ENCODE results near the gene E4F1. TPM values are rescaled to one million over a fixed set of nuclear protein-coding genes. Genes with fewer than 3 reads are reported as not detected.

The E4F1 gene
- total RNA-seq, 1 donor from 2014 or later, result 13.5 TPM

DNA sequence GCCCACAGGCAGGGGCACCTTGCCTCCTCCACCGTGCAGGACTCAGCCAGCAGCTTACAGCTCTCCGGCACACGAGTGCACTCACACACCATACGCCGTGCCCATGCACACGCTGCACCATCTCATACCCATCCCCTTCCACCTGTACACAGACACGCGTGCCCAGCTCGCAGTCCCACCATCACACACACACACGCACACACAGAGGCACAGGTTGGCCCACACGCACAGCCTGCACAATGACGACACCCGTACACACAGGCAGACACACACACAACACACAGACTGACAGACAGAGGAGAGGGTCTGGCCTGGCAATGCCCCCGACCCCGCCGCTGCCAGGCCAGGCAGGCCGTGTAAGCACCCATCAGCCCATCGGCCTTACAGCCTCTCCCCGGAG, 39.0 kb upstream of the E4F1 start:
- Histone ChIP-seq H3K4me1 (no peaks in the 10 kb centered on the region), H3K27ac (replicated peaks) (no peak overlapping the region), H3K27me3 (ENCODE audit: low read depth) (no peaks in the 10 kb centered on the region), H3K36me3 (no peaks in the 10 kb centered on the region), H3K9me3 (replicated peaks) (no peaks in the 10 kb centered on the region), H3K4me3 (no peak overlapping the region)
- TF ChIP-seq, protein P1, sequence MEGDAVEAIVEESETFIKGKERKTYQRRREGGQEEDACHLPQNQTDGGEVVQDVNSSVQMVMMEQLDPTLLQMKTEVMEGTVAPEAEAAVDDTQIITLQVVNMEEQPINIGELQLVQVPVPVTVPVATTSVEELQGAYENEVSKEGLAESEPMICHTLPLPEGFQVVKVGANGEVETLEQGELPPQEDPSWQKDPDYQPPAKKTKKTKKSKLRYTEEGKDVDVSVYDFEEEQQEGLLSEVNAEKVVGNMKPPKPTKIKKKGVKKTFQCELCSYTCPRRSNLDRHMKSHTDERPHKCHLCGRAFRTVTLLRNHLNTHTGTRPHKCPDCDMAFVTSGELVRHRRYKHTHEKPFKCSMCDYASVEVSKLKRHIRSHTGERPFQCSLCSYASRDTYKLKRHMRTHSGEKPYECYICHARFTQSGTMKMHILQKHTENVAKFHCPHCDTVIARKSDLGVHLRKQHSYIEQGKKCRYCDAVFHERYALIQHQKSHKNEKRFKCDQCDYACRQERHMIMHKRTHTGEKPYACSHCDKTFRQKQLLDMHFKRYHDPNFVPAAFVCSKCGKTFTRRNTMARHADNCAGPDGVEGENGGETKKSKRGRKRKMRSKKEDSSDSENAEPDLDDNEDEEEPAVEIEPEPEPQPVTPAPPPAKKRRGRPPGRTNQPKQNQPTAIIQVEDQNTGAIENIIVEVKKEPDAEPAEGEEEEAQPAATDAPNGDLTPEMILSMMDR (IDR thresholded peaks at IDR 0.05; ENCODE audit: borderline replicate concordance), result no peak
- DNase-seq, result no peak
- intact Hi-C loops (cut with micrococcal nuclease), result no loop called here

DNA sequence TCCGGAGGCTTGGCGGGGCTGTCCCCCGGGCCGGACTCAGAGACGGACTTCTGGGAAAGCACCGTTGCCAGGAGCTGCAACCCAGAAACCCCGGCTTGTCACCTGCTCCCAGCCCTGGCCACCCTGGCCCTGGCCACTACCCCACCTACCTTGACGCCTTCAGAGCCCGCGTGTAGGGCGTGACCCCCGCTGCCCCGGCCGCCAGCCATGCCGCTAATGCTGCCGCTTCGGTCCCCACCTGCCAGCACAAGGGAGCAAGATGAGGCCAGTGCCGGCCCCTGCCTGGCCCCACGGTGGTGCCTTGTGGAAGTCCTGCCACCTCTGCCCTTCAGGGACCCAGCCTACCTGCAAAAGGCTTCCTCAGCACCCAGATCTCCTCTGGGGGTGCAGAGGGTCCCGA, 38.4 kb upstream of the E4F1 start:
- intact Hi-C loops (cut with micrococcal nuclease), result no loop called here
- Histone ChIP-seq H3K36me3 (no peaks in the 10 kb centered on the region), H3K4me1 (no peaks in the 10 kb centered on the region), H3K9me3 (replicated peaks) (no peaks in the 10 kb centered on the region), H3K27me3 (ENCODE audit: low read depth) (no peaks in the 10 kb centered on the region), H3K27ac (replicated peaks) (no peak overlapping the region), H3K4me3 (no peak overlapping the region)
- TF ChIP-seq, protein P1 (IDR thresholded peaks at IDR 0.05; ENCODE audit: borderline replicate concordance), result no peak
- DNase-seq, result no peak

- TF ChIP-seq, protein P1 (IDR thresholded peaks at IDR 0.05; ENCODE audit: borderline replicate concordance), result no peak
- DNase-seq, result no peak
- Histone ChIP-seq H3K4me3 (no peak overlapping the region), H3K36me3 (no peaks in the 10 kb centered on the region), H3K4me1 (no peaks in the 10 kb centered on the region), H3K9me3 (replicated peaks) (no peaks in the 10 kb centered on the region), H3K27me3 (ENCODE audit: low read depth) (no peaks in the 10 kb centered on the region), H3K27ac (replicated peaks) (no peak overlapping the region)
- intact Hi-C loops (cut with micrococcal nuclease), result no loop called here
These were observed 37.3 kb upstream of the E4F1 start for GRCh38 chr16:2186064-2186463.

DNA sequence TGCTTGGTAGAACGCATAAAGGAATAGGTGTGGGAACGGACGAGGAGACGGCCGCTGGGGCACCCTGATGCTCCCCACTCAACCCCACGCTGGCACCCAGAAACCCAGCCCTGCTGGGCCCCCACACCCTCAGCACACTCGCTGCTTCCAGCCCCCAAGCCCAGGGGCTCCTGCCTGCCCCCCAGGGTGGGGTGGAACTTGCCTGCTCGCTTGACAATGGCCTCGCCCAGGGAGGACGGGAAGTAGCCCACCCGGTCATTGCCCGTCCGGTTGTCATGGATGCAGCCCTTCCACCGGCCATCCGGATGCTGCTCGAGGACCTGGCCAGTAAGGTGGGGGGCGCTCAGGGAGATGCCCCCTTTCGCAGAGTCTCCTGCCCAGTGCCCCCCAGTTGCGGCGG, 36.9 kb upstream of the E4F1 start:
- no peak for DNase-seq
- Histone ChIP-seq H3K36me3 (no peaks in the 10 kb centered on the region), H3K27me3 (ENCODE audit: low read depth) (no peaks in the 10 kb centered on the region), H3K4me1 (peaks cover 1% of the 10 kb centered on the region), H3K4me3 (no peak overlapping the region), H3K9me3 (replicated peaks) (no peaks in the 10 kb centered on the region), H3K27ac (replicated peaks) (no peak overlapping the region)
- TF ChIP-seq, protein P1 (IDR thresholded peaks at IDR 0.05; ENCODE audit: borderline replicate concordance), result no peak
- intact Hi-C loops (cut with micrococcal nuclease), result no loop called here

- H3K4me3 ChIP-seq, result no peak overlapping the region
- no peaks in the 10 kb centered on the region for H3K9me3 ChIP-seq (replicated peaks)
- no peak overlapping the region for H3K27ac ChIP-seq (replicated peaks)
- TF ChIP-seq, protein P1 (IDR thresholded peaks at IDR 0.05; ENCODE audit: borderline replicate concordance), result no peak
- intact Hi-C loops (cut with micrococcal nuclease), result no loop called here
- H3K4me1 ChIP-seq, result peaks cover 4% of the 10 kb centered on the region
- H3K27me3 ChIP-seq (ENCODE audit: low read depth), result peaks cover 5% of the 10 kb centered on the region
- DNase-seq, result no peak
- no peaks in the 10 kb centered on the region for H3K36me3 ChIP-seq
These were observed 36.2 kb upstream of the E4F1 start for GRCh38 chr16:2187212-2187611.

DNA sequence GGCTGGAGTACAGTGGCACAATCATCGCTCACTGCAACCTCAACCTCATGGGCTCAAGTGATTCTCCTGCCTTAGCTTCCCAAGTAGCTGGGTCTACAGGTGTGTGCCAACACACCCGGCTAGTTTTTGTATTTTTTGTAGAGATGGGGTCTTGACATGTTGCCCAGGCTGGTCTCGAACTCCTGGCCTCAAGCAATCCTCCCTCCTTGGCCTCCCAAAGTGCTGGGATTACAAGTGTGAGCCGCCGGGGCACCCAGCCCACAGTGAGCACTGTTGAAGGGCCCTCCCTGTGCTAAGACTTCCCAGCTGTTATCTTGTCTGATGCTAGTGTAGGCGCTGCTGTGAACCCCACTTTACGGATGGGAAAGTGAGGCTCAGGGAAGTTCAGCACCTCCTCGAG, 35.0 kb upstream of the E4F1 start:
- TF ChIP-seq, protein P1 (IDR thresholded peaks at IDR 0.05; ENCODE audit: borderline replicate concordance), result no peak
- H3K4me3 ChIP-seq, result no peak overlapping the region
- DNase-seq, result no peak
- peaks cover 7% of the 10 kb centered on the region for H3K27me3 ChIP-seq (ENCODE audit: low read depth)
- H3K27ac ChIP-seq (replicated peaks), result no peak overlapping the region
- H3K4me1 ChIP-seq, result peaks cover 4% of the 10 kb centered on the region
- intact Hi-C loops (cut with micrococcal nuclease), result no loop called here
- H3K9me3 ChIP-seq (replicated peaks), result no peaks in the 10 kb centered on the region
- no peaks in the 10 kb centered on the region for H3K36me3 ChIP-seq

Data from left ventricle myocardium inferior (tissue), 1 donor.